Effector memory CD8-positive, alpha-beta T cell (primary cell): ENCODE data around the gene PDGFRB.

Source experiments
- ATAC-seq: fragments of 150-1000 bp; cut with Tn5 transposase; replicated peaks from 2 replicates; pipeline ENCODE4 v1.10.0; 2021; ENCODE audit warnings: mild to moderate bottlenecking, moderate library complexity
- DNase-seq, 3 experiments: peaks; one replicate each; pipeline ENCODE4 v3.0.0; 2021
- H3K27ac Mint-ChIP-seq, 2 donors: one replicate each; pipeline ENCODE4 v1.8.0; 2022; ENCODE audit warnings: mild to moderate bottlenecking in 2 of 2, mixed read lengths in 2 of 2, moderate library complexity in 2 of 2
- H3K27me3 Mint-ChIP-seq, 2 donors: one replicate each; pipeline ENCODE4 v1.8.0; 2022; ENCODE audit warnings: mixed read lengths in 2 of 2
- H3K36me3 Mint-ChIP-seq: one replicate; pipeline ENCODE4 v1.8.0; 2022; ENCODE audit warnings: mild to moderate bottlenecking, moderate library complexity, mixed read lengths; ENCODE audit not compliant: insufficient read depth
- H3K4me1 Mint-ChIP-seq, 2 donors: one replicate each; pipeline ENCODE4 v1.8.0; 2022; ENCODE audit warnings: low read depth in 2 of 2, mixed read lengths in 2 of 2
- H3K4me3 Mint-ChIP-seq, 2 donors: one replicate each; pipeline ENCODE4 v1.8.0; 2022; ENCODE audit warnings: mild to moderate bottlenecking in 2 of 2, mixed read lengths in 2 of 2, moderate library complexity in 2 of 2
- H3K9me3 Mint-ChIP-seq, 2 donors: one replicate each; pipeline ENCODE4 v1.8.0; 2022; ENCODE audit warnings: mixed read lengths in 2 of 2

The PDGFRB gene

DNA sequence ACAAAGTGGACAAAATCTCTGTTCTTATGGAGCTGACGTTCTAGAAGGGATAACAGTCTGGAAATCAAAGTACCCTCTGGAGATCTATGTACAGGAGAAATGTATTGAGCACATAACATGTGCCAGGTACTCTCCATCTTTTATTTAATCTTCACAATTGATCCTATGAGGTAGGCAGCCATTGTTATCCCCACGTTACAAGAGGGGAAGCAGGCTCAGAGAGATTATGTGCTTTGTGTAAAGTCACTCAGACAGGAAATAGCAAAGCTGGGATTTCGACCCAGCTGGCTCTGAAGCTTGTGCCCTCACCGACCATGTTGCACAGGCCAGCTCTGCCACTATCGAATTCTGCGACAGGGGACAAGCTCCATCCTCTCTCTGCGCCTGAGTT, 21.5 kb downstream of the PDGFRB start:
- Mint-ChIP-seq H3K4me3 (no peak overlapping the region), H3K27me3 (peaks cover 0 to 34% of the 10 kb centered on the region in 2 donors), H3K36me3 (no peaks in the 10 kb centered on the region), H3K9me3 (no peaks in the 10 kb centered on the region), H3K27ac (no peak overlapping the region), H3K4me1 (peaks cover 0 to 13% of the 10 kb centered on the region in 2 donors)
- DNase-seq (no peak), ATAC-seq (no peak)

DNA sequence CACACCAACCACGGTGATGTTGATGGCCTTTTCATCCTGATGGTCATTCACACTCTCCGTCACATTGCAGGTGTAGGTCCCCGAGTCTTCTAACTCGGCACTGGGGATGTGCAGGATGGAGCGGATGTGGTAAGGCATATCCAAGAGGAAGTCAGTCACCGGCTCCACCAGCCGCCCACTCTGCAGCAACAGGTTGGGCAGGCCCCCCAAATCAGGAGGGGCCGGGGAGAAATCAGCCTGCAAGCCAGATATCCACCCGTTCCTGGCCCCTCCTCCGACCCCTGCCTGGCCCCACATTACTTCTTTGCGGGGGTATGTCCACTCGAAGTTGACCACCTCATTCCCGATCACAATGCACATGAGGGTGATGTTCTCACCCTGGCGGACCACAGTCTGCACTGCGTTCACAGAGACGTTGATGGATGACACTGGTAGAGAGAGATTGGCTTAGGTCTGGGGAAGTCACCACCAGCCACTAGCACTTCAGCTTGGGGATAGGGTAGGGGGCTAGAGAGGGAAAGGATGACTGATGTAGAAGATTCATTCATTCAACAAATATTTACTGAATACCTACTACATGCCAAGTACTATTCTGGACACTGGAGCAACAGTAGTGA, 22.0 kb downstream of the PDGFRB start:
- H3K36me3 Mint-ChIP-seq = no peaks in the 10 kb centered on the region
- H3K4me1 Mint-ChIP-seq = peaks cover 0 to 13% of the 10 kb centered on the region in 2 donors
- no peak overlapping the region for H3K4me3 Mint-ChIP-seq
- ATAC-seq = no peak
- peaks cover 0 to 28% of the 10 kb centered on the region in 2 donors for H3K27me3 Mint-ChIP-seq
- DNase-seq = no peak
- no peak overlapping the region for H3K27ac Mint-ChIP-seq
- H3K9me3 Mint-ChIP-seq = no peaks in the 10 kb centered on the region

GRCh38 chr5:150132740-150133139, 22.9 kb downstream of the PDGFRB start:
- H3K9me3 Mint-ChIP-seq = no peaks in the 10 kb centered on the region
- H3K4me3 Mint-ChIP-seq = no peak overlapping the region
- H3K27ac Mint-ChIP-seq = no peak overlapping the region
- DNase-seq = no peak
- no peaks in the 10 kb centered on the region for H3K36me3 Mint-ChIP-seq
- H3K27me3 Mint-ChIP-seq = peaks cover 0 to 23% of the 10 kb centered on the region in 2 donors
- peaks cover 0 to 13% of the 10 kb centered on the region in 2 donors for H3K4me1 Mint-ChIP-seq
- no peak for ATAC-seq

GRCh38 chr5:150131978-150132694, 23.5 kb downstream of the PDGFRB start:
- no peak overlapping the region for H3K4me3 Mint-ChIP-seq
- H3K4me1 Mint-ChIP-seq = peaks cover 0 to 13% of the 10 kb centered on the region in 2 donors
- H3K36me3 Mint-ChIP-seq = no peaks in the 10 kb centered on the region
- H3K27me3 Mint-ChIP-seq = peaks cover 0 to 23% of the 10 kb centered on the region in 2 donors
- H3K9me3 Mint-ChIP-seq = no peaks in the 10 kb centered on the region
- ATAC-seq (no peak), DNase-seq (no peak)
- H3K27ac Mint-ChIP-seq = no peak overlapping the region

DNA sequence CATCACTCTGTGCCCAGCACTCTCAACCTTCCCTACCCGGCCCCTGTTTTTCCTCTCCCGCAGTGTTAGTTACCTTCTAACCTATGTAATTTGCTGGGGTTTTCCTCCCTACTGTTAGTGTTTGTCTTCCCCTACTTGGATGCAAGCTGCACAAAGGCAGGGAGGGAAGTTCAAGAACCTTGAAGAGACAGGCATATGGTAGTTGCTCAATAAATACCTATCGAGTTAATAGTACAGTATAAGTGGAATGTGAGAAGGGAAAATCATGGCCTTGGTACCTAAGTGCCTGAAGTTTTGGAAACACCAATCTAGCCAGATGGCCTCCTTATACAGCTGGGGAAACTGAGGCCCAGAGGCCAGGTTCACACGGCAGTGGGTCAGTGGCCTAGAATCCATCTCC, 24.2 kb downstream of the PDGFRB start:
- no peak for DNase-seq
- H3K36me3 Mint-ChIP-seq = no peaks in the 10 kb centered on the region
- no peak overlapping the region for H3K4me3 Mint-ChIP-seq
- peak overlapping the region in 1 of 2 donors; percentile 7 for H3K27ac Mint-ChIP-seq
- no peak for ATAC-seq
- no peaks in the 10 kb centered on the region for H3K9me3 Mint-ChIP-seq
- H3K27me3 Mint-ChIP-seq = peaks cover 0 to 23% of the 10 kb centered on the region in 2 donors
- H3K4me1 Mint-ChIP-seq = peaks cover 0 to 13% of the 10 kb centered on the region in 2 donors

DNA sequence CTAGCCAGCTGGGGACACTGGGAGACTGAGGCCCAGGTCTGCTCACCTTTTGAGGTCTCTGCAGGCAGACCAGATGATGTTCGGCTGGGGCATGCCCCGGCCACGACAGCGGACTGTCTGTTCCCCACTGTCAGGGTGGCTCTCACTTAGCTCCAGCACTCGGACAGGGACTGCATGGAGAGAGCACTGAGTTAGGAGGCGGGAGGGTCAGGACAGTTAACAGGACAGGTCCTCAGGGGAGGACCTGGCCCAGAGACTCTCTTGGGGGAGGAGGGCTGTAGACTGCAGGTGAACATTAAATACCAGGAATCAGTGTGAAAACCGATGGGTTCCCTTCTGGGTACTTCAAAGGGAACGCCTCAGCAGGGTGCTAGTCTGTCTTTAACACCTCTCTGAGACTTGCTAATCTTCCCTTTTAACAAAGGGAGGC, 25.1 kb downstream of the PDGFRB start:
- peak overlapping the region in 1 of 2 donors; percentile 9 for H3K27ac Mint-ChIP-seq
- DNase-seq = no peak
- no peaks in the 10 kb centered on the region for H3K9me3 Mint-ChIP-seq
- H3K36me3 Mint-ChIP-seq = no peaks in the 10 kb centered on the region
- no peak overlapping the region for H3K4me3 Mint-ChIP-seq
- peaks cover 0 to 20% of the 10 kb centered on the region in 2 donors for H3K27me3 Mint-ChIP-seq
- peaks cover 0 to 13% of the 10 kb centered on the region in 2 donors for H3K4me1 Mint-ChIP-seq
- peak; percentile 58 for ATAC-seq

DNA sequence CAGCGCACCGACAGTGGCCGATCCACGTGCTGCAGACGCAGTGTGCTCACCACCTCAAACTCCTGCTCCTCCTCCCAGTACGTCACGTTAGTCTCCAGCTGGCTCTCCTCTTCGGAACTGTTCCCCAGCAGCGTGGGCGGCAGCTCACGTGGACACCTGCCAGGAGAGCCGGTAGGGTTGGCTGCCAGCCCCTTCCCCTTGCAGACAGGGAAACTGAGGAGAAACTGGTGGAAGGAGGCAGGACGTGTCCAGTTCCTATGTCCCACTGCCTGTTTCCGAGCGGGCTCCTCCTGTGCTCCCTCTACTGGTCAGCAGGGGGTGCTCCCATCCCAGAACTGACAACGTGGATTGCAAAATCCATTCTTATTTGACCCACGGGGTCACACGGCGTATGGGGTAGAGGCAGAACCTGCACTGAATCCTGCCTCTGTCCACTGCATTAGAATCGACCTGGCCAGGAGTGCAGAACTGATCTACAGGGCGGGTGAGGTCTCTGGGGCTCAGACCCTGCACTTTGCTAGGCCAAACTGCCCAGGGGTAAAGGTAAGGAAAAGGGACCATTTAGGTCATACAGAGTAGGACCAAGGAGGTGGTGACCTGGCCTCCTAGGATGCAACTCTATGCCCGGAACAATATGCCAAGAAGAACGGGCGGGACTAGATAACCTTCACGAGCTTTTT, 25.7 kb downstream of the PDGFRB start:
- no peak overlapping the region for H3K4me3 Mint-ChIP-seq
- H3K36me3 Mint-ChIP-seq = peaks cover 2% of the 10 kb centered on the region
- ATAC-seq = peak; percentile 61
- no peaks in the 10 kb centered on the region for H3K9me3 Mint-ChIP-seq
- peaks cover 0 to 15% of the 10 kb centered on the region in 2 donors for H3K27me3 Mint-ChIP-seq
- H3K27ac Mint-ChIP-seq = peak overlapping the region; percentile 9 to 47
- H3K4me1 Mint-ChIP-seq = peaks cover 0 to 13% of the 10 kb centered on the region in 2 donors
- peak; percentile 25 to 48 (median 32) for DNase-seq

DNA sequence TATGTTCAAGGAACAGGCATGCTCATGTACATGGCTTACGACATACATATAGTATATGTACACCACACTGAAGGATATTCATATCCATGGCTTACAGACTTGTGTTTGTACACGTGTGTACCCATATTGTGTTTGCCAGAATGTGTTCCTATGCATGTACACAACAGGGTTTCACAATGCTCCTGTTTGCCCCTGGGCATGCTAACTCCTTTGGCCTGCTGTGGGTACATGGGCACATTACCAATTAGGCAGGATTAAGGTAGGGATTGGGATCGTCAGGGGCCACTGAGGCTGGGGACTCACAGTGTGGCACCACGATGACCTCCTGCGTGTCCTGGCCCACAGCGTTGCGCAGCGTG, 26.2 kb downstream of the PDGFRB start:
- Mint-ChIP-seq H3K4me1 (peaks cover 0 to 13% of the 10 kb centered on the region in 2 donors), H3K4me3 (no peak overlapping the region), H3K9me3 (no peaks in the 10 kb centered on the region), H3K27ac (no peak overlapping the region), H3K27me3 (peaks cover 0 to 11% of the 10 kb centered on the region in 2 donors), H3K36me3 (peaks cover 3% of the 10 kb centered on the region)
- DNase-seq (no peak), ATAC-seq (no peak)

GRCh38 chr5:150126921-150127265, 28.8 kb downstream of the PDGFRB start:
- no peak for ATAC-seq
- H3K27ac Mint-ChIP-seq = no peak overlapping the region

DNA sequence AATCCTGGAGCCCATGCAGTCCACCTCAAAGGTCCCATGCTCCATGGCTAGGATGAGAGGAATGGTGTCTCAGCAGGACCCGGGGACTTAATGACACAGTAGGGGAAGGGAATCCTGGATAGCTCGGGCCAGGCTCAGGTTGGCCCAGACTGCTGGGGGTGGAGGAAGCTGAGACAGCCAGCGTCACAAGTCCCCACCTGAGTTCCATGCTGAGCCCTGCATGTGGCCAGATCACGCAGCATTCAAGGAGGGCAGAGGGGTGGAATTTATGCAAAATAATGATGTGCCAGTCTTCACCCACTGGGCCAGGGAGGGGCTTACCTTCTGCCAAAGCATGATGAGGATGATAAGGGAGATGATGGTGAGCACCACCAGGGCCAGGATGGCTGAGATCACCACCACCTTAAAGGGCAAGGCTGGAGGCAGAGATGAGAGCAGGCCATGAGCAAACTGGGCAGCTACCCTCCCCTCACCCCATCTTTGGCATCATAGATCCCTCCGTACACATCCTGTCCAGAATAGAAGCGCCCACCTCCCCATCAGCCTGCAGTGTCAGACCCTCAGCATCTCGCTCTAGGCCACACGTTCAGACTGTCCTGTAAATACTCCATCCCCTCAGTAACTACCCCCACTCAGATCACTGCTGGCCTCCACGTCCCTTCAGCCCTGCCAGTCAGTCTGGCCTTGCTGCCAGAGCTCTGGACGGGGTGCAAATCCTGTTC, 29.3 kb downstream of the PDGFRB start:
- peak overlapping the region in 1 of 2 donors; percentile 30 for H3K27ac Mint-ChIP-seq
- peaks cover 3% of the 10 kb centered on the region for H3K36me3 Mint-ChIP-seq
- H3K4me3 Mint-ChIP-seq = no peak overlapping the region
- no peaks in the 10 kb centered on the region for H3K9me3 Mint-ChIP-seq
- no peak for ATAC-seq
- peaks cover 0 to 12% of the 10 kb centered on the region in 2 donors for H3K4me1 Mint-ChIP-seq
- no peaks in the 10 kb centered on the region for H3K27me3 Mint-ChIP-seq
- DNase-seq = no peak

More at GRCh38 chr5:150126921-150127265, 28.8 kb downstream of the PDGFRB start:
- Mint-ChIP-seq H3K9me3 (no peaks in the 10 kb centered on the region), H3K4me3 (no peak overlapping the region), H3K27me3 (no peaks in the 10 kb centered on the region), H3K4me1 (peaks cover 0 to 13% of the 10 kb centered on the region in 2 donors), H3K36me3 (peaks cover 3% of the 10 kb centered on the region)
- no peak for DNase-seq

DNA sequence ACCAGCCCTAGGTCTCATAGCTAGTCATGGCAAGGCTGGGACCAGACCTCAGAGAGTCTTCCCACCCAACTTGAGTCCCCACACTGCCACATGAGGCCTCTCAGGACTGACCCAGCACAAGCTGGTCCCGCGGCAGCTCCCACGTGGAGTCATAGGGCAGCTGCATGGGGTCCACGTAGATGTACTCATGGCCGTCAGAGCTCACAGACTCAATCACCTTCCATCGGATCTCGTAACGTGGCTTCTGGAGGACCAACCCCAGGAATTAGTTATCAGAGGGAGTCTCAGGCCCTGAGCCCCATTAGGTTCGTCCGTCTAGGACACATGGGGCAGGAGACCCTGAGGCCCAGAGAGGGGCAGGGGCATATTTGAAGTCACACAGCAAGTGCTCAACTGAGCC, 30.3 kb downstream of the PDGFRB start:
- ATAC-seq (no peak), DNase-seq (no peak)
- H3K9me3 Mint-ChIP-seq = no peaks in the 10 kb centered on the region
- peaks cover 0 to 6% of the 10 kb centered on the region in 2 donors for H3K4me1 Mint-ChIP-seq
- H3K4me3 Mint-ChIP-seq = no peak overlapping the region
- no peaks in the 10 kb centered on the region for H3K27me3 Mint-ChIP-seq
- H3K27ac Mint-ChIP-seq = peak overlapping the region in 1 of 2 donors; percentile 15
- H3K36me3 Mint-ChIP-seq = peaks cover 3% of the 10 kb centered on the region

DNA sequence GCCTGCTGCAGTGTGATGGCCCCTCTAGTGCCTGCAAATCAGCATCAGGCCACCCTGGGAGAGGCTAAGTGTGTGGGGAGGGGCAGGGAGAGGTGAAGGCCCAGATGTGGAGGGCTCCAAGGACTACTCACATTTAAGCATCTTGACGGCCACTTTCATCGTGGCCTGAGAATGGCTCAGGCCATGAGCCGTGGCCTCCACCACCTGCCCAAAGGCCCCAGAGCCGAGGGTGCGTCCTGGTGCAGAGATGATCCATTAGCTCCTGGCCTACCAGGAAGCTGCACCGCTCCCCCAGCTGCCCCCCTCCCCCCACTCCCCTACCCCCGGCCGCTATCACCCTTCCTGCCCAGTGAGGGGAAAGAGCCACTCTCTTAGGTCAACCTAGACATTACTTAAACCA, 31.0 kb downstream of the PDGFRB start:
- no peaks in the 10 kb centered on the region for H3K4me1 Mint-ChIP-seq
- H3K27me3 Mint-ChIP-seq = no peaks in the 10 kb centered on the region
- H3K9me3 Mint-ChIP-seq = no peaks in the 10 kb centered on the region
- peak overlapping the region in 1 of 2 donors; percentile 15 for H3K27ac Mint-ChIP-seq
- H3K4me3 Mint-ChIP-seq = no peak overlapping the region
- no peak for ATAC-seq
- no peak for DNase-seq
- peaks cover 3% of the 10 kb centered on the region for H3K36me3 Mint-ChIP-seq

DNA sequence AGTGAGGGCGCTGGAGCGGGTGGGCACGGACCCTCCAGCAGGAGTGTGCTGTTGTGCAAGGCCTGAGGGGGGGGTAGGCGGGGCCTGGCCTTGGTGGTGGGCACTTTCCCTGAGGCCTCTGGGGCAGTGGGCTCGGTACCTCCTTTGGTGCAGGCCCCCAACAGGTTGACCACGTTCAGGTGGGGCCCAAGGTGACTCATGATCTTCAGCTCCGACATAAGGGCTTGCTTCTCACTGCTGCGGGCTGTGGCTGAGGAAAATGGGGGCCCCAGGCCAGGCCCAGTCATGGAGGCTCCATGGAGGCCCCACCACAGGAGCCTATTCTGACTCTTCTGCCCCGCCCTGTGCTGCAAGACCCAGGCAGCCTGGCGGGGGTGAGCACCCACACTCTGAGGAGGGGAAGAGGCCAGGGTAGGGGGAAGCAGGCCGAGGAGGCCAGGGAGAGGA, 31.5 kb downstream of the PDGFRB start:
- DNase-seq = no peak
- Mint-ChIP-seq H3K36me3 (peaks cover 3% of the 10 kb centered on the region), H3K4me1 (no peaks in the 10 kb centered on the region), H3K4me3 (no peak overlapping the region), H3K9me3 (no peaks in the 10 kb centered on the region), H3K27me3 (no peaks in the 10 kb centered on the region), H3K27ac (no peak overlapping the region)
- no peak for ATAC-seq
